ENCODE measurements around the gene CEBPB. TPM values are rescaled to one million over a fixed set of nuclear protein-coding genes. Genes with fewer than 3 reads are reported as not detected.
"Not testable (repeated sequence)": the region's sequence is repeated elsewhere in the genome, so short reads cannot be mapped to it uniquely, and the experiment has no call there.

Gene CEBPB
- total RNA-seq (2014; rRNA removed; shearing (Covaris generic)) = 177 and 178 TPM in 2 replicates

DNA sequence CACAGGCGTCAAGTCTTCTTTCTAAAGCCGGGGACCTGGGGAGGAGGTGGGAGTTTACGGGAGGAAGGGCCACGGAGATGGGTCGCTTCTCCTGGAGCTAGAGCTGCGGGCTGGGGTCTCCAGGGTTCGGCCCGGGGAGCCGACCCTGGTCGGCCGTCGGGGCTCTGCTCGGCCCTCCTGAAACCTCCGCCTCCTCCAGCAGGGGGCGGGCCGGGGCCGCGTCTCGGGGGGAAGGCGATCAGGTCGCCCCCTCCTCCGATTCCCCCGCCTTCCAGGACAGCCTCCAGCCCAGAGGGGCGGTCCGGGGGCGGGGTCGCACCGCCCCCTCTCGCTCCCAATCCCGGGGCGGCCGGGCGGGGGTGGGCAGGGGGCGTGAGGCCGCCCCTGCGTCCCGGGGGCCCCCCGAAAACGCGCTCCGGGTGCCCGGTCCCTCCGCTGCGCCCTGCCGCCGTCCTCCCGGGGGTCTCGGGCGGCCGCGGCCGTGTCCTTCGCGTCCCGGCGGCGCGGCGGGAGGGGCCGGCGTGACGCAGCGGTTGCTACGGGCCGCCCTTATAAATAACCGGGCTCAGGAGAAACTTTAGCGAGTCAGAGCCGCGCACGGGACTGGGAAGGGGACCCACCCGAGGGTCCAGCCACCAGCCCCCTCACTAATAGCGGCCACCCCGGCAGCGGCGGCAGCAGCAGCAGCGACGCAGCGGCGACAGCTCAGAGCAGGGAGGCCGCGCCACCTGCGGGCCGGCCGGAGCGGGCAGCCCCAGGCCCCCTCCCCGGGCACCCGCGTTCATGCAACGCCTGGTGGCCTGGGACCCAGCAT, at the start of gene CEBPB:
TSS of gene CEBPB (plus strand) at position 580 of the 814 bp plus-strand sequence. CDS start at position 784, 204 bp downstream.
- peak; percentile 97 for DNase-seq (ENCODE audit: low spot score)

- no peak for DNase-seq (ENCODE audit: low spot score)
Measured at GRCh38 chr20:50141018-50141675, 49.5 kb upstream of the CEBPB start.

- DNase-seq (ENCODE audit: low spot score) = no peak
Measured at GRCh38 chr20:50141811-50142561, 48.6 kb upstream of the CEBPB start.

GRCh38 chr20:50142812-50143211, 47.8 kb upstream of the CEBPB start:
- no peak for DNase-seq (ENCODE audit: low spot score)

- DNase-seq (ENCODE audit: low spot score) = no peak
Measured at GRCh38 chr20:50144362-50144761, 46.3 kb upstream of the CEBPB start.

DNA sequence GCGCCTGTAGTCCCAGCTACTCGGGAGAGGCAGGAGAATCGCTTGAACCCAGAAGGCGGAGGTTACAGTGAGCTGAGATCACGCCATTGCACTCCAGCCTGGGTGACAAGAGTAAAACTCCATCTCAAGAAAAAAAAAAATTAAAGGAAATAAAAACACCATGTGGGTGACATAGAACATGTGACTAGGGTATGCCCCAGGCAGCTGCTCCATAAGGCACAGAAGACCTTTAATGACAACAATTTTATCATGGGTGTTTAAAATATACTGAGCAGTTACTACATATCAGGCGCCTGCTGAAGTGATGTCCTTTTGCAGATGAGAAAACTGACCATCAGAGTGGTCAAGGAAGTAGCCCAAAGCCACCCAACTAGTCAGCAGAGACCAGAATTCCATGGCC, 45.1 kb upstream of the CEBPB start:
- DNase-seq (ENCODE audit: low spot score) = no peak

- no peak for DNase-seq (ENCODE audit: low spot score)
Measured at GRCh38 chr20:50146214-50146613, 44.4 kb upstream of the CEBPB start.

- peak; percentile 64 for DNase-seq (ENCODE audit: low spot score)
Measured at GRCh38 chr20:50146732-50147662, 43.6 kb upstream of the CEBPB start.

DNA sequence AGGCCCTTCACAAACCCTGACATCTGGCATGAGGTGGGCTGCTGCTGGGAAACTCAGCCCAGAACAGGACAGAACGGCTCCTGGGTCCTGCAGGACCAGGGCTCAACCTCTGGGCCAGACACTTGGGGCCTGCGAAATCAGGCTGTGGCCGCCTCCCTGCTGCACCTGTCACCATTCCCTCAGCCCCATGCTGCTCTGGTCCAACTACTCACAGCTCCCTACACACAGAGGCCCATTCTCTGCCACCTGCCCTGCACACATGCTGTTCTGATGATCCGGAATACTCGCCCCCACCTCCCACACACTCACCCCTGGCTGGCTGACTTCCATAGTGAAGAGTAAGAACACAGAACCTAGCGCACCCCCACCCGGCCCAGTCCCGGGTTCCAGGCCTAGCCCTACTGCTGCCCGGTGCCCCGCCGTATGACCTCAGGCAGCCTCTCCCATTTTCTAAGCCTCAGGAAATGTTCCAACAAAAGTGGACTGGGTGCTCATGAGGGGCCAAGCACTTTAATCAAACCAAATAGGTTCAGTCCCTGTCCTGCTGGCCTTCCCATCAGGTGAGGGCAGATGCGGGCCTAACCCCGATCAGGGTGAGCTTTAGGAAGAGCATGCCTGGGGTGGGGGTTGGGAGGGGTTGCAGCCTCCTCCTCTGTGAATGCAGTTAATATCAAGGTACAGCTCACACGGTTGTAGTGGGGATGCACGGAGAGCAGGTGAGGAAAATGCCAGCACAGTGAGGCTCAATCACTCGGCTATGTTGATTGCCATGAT, 41.0 kb upstream of the CEBPB start:
- no peak for DNase-seq (ENCODE audit: low spot score)

DNA sequence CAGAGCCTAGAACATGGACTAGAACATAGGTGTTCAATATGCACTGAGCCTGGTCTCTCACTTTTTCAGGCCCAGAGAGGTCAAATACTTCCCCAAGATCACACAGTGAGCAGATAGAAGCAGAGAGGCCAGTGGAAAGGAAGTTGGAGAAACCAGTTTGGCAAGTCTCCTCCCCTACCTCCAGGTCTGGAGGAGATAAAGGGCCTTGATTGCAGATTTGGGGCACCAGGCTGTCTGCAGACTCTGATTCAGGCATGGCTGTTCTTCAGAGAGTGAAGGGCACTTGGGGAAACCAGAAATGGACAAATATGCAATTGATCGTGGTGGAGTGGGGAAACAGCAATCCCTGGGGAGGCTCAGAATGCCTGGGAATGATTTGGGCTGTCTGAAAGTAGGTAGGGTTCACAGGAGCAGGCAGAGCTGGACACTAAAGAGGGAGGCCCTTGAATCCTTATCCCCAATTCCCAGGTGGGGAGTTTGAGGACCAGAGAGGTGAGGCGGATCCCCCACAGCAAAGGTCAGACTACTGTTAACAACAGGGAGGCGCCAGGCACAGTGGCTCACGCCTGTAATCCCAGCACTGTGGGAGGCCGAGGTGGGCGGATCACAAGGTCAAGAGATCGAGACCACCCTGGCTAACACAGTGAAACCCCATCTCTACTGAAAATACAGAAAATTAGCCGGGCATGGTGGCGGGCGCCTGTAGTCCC, 39.4 kb upstream of the CEBPB start:
- peak; percentile 97 for DNase-seq (ENCODE audit: low spot score)

- peak; percentile 86 for DNase-seq (ENCODE audit: low spot score)
Measured at GRCh38 chr20:50152394-50153152, 38.1 kb upstream of the CEBPB start.

GRCh38 chr20:50153153-50153499, 37.5 kb upstream of the CEBPB start:
- no peak for DNase-seq (ENCODE audit: low spot score)

DNA sequence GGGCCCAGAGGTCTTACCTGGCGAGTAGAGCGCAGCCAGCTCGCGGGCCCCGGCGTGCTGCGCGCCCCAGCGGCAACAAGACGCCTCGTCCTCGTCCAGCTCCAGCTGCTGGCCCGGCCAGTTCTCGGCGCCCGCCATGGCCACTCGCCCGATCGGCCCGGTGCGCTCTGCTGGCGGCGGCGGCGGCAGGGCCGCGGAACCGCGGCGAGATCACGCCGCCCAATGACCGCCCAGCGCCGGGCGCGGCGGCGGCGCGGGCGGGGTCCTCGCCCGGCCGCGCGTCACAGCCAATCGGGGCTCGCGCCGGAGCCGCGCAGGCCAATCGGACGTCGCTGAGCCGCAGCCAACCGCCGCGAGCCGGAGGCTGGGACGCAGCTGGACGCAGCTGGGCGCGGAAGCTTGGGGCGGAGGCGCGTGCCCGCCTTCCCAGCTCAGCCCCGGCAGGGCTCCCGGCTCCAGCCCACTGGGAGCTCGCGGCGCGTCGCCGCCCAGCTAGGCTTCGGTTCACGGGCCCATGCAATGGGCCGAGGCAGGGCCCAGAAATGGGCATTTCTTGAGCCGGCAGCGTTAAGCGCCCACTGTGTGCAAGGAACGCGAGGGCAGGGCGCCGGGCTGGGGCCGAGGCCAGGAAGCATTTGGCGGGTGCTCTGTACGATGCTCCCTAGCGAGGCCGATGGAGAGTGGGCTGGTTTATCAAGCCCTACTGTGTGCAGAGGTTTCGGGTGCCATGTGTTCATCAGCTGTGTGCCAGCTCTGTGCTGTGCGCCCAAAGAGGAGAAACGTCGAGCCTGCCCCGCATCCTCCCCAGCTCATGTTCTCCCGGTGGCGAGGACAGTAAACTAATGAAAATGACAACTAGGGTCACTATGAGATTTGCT, 36.9 kb upstream of the CEBPB start, which contains the start of gene PEDS1:
TSS of gene PEDS1 (minus strand) at position 224 of the 878 bp plus-strand sequence. CDS start at position 138, 86 bp downstream.
- DNase-seq (ENCODE audit: low spot score) = peak; percentile 97

DNA sequence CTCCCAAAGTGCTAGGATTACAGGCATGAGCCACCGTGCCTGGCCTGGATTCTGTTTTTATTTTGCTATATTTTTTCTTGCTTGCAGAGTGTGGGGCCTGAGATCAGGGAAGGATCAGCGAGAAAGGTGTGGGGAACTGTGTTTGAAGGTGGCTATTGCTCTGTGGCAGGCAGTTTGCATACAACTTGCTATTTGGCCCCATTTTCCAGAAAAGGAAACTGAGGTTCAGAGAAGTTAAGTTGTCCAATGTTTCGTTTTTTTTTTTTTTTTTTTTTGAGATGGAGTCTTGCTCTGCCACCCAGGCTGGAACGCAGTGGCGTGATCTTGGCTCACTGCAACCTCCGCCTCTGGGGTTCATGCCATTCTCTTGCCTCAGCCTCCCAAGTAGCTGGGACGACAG, 29.1 kb upstream of the CEBPB start:
- not testable (repeated sequence) for DNase-seq (ENCODE audit: low spot score)

DNA sequence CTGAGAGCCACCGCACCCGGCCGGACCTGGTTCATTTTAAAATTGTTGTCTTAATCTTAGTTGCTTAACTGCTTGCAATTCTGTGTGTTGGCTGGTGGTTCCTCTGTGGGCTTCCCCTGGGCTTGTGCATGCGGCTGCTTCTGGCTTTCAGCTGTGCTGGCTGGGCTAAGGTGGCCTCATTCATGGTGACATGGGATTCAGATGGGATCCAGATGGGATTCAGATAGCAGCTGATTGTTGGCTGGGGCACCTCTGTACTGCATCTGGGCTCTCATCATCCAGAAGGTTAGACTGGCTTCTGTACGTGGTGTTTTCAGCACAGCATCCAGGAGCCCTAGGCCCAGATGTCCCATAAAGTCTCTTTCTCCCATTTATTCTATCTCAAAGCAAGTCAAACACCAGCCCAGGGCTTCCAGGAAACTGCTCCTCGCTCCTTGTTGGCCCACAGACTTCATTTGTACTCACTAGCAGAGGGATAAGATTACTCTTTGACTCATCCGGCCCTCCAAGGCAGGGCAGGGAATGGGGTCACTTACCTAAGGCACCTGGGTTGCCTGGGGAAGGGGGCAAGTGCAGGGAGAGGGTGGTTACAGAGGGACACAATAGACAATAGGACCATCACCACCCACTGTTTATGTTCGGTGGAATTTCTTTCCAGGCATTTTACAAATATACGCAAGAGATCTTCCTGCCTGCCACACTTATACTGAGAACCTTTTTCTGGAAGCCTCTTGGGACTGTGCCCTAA, 26.9 kb upstream of the CEBPB start:
- DNase-seq (ENCODE audit: low spot score) = peak; percentile 59

DNA sequence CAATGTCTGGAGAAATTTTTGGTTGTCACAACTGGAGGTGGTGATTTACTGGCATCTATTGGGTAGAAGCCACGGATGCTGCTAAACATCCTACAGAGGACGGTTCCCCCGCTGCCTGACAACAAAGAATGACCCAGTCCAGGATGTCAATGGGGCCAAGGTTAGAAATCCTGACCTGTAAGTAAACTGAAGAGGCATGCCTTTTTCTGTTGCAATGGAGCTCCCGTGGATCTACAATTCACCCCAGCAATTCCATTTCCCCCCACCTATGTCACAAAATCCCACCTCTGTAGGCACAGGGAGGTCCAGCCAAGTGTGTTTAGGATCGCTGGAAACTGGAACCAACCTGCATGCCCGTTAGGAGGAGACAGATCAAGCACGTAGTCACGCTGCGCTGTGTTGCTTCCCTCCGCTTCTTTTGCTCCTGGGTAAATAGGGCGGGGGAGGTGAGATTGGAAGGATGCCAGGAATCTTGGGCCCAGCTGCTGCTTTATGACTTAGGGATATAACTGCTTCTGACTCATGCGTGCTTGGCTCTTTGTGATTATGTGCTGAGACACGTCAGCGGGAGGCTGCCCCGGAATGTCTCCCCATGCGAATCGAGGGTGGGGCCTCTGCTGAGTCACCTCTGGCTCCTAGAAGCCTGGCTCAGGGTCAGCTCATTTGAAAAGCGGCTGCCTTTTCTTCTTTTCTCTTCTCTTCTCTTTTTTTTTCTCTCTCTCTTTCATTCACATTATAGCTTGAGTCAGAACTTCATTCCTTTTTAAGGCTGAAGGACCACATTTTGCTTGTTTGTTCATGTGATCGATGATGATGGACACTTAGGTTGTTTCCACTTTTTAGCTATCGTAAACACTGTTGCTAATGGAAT, 24.7 kb upstream of the CEBPB start:
- DNase-seq (ENCODE audit: low spot score) = peak; percentile 100
